ENCODE measurements around the gene FNIP1.

FNIP1 gene

DNA sequence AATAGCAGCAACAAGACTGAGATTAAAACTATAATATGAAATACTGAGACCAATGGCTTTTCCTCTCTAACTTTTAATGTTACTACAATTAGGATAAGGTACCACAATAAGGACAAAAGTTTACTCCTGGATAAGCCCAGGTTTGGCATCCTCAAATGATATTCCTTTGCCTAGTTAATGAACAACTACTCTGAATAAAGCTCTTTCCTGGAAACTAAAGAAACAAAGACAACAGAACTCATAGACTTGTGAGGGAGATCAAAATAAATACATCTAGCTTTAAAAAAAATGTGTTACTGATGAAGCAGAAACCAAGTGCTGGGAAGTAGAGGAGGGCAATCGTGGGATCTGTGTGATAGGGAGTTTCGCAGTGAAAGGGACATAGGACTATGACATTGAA lies 142.5 kb downstream of the FNIP1 start:
- Histone ChIP-seq H3K79me2 (ENCODE audit: insufficient read depth, low read length) (no peaks in the 10 kb centered on the region), H2AFZ (ENCODE audit: low read length) (no peak overlapping the region), H3F3A (ENCODE audit: low read depth) (no peaks in the 10 kb centered on the region), H3K4me2 (ENCODE audit: low read depth, low read length, poor library complexity, severe bottlenecking) (no peak overlapping the region), H3K36me3 (ENCODE audit: insufficient read depth, low read length) (peaks cover 36% of the 10 kb centered on the region), H3K4me1 (ENCODE audit: insufficient read depth, low read length, poor library complexity, severe bottlenecking) (no peaks in the 10 kb centered on the region), H3K9ac (ENCODE audit: low read depth, low read length, poor library complexity, severe bottlenecking) (no peak overlapping the region), H4K20me1 (ENCODE audit: insufficient read depth, low read length, poor library complexity, severe bottlenecking) (no peaks in the 10 kb centered on the region), H3K9me2 (replicated peaks; ENCODE audit: low read depth, low read length) (no peaks in the 10 kb centered on the region), H3K9me3 (ENCODE audit: insufficient read depth, low read depth, low read length) (no peaks in the 10 kb centered on the region), H3K4me3 (ENCODE audit: low read length, poor library complexity, severe bottlenecking) (no peak overlapping the region), H3K27me3 (ENCODE audit: insufficient read depth, low read length, poor library complexity, severe bottlenecking) (no peaks in the 10 kb centered on the region)
- TF ChIP-seq, protein P1, sequence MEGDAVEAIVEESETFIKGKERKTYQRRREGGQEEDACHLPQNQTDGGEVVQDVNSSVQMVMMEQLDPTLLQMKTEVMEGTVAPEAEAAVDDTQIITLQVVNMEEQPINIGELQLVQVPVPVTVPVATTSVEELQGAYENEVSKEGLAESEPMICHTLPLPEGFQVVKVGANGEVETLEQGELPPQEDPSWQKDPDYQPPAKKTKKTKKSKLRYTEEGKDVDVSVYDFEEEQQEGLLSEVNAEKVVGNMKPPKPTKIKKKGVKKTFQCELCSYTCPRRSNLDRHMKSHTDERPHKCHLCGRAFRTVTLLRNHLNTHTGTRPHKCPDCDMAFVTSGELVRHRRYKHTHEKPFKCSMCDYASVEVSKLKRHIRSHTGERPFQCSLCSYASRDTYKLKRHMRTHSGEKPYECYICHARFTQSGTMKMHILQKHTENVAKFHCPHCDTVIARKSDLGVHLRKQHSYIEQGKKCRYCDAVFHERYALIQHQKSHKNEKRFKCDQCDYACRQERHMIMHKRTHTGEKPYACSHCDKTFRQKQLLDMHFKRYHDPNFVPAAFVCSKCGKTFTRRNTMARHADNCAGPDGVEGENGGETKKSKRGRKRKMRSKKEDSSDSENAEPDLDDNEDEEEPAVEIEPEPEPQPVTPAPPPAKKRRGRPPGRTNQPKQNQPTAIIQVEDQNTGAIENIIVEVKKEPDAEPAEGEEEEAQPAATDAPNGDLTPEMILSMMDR (conservative IDR thresholded peaks at IDR 0.05; ENCODE audit: low read length): no peak
- no peak for TF ChIP-seq EZH2phosphoT487 (IDR thresholded peaks at IDR 0.05; ENCODE audit: borderline replicate concordance)

- H3K4me3 ChIP-seq (ENCODE audit: low read length, poor library complexity, severe bottlenecking): no peak overlapping the region
- H4K20me1 ChIP-seq (ENCODE audit: insufficient read depth, low read length, poor library complexity, severe bottlenecking): no peaks in the 10 kb centered on the region
- H3K4me1 ChIP-seq (ENCODE audit: insufficient read depth, low read length, poor library complexity, severe bottlenecking): no peaks in the 10 kb centered on the region
- no peaks in the 10 kb centered on the region for H3F3A ChIP-seq (ENCODE audit: low read depth)
- TF ChIP-seq EZH2phosphoT487 (IDR thresholded peaks at IDR 0.05; ENCODE audit: borderline replicate concordance): no peak
- TF ChIP-seq, protein P1 (conservative IDR thresholded peaks at IDR 0.05; ENCODE audit: low read length): no peak
- no peak overlapping the region for H2AFZ ChIP-seq (ENCODE audit: low read length)
- no peaks in the 10 kb centered on the region for H3K27me3 ChIP-seq (ENCODE audit: insufficient read depth, low read length, poor library complexity, severe bottlenecking)
- peaks cover 56% of the 10 kb centered on the region for H3K36me3 ChIP-seq (ENCODE audit: insufficient read depth, low read length)
- no peaks in the 10 kb centered on the region for H3K79me2 ChIP-seq (ENCODE audit: insufficient read depth, low read length)
- no peak overlapping the region for H3K9ac ChIP-seq (ENCODE audit: low read depth, low read length, poor library complexity, severe bottlenecking)
- no peaks in the 10 kb centered on the region for H3K9me3 ChIP-seq (ENCODE audit: insufficient read depth, low read depth, low read length)
- no peak overlapping the region for H3K4me2 ChIP-seq (ENCODE audit: low read depth, low read length, poor library complexity, severe bottlenecking)
- H3K9me2 ChIP-seq (replicated peaks; ENCODE audit: low read depth, low read length): no peaks in the 10 kb centered on the region
Observed at GRCh38 chr5:131649161-131649560, 147.7 kb downstream of the FNIP1 start.

- Histone ChIP-seq H3F3A (ENCODE audit: low read depth) (no peaks in the 10 kb centered on the region), H3K36me3 (ENCODE audit: insufficient read depth, low read length) (peaks cover 50% of the 10 kb centered on the region), H3K4me3 (ENCODE audit: low read length, poor library complexity, severe bottlenecking) (no peak overlapping the region), H4K20me1 (ENCODE audit: insufficient read depth, low read length, poor library complexity, severe bottlenecking) (no peaks in the 10 kb centered on the region), H3K27me3 (ENCODE audit: insufficient read depth, low read length, poor library complexity, severe bottlenecking) (no peaks in the 10 kb centered on the region), H3K9me3 (ENCODE audit: insufficient read depth, low read depth, low read length) (no peaks in the 10 kb centered on the region), H3K79me2 (ENCODE audit: insufficient read depth, low read length) (no peaks in the 10 kb centered on the region), H3K4me2 (ENCODE audit: low read depth, low read length, poor library complexity, severe bottlenecking) (no peak overlapping the region), H3K9ac (ENCODE audit: low read depth, low read length, poor library complexity, severe bottlenecking) (no peak overlapping the region), H2AFZ (ENCODE audit: low read length) (no peak overlapping the region), H3K9me2 (replicated peaks; ENCODE audit: low read depth, low read length) (no peaks in the 10 kb centered on the region), H3K4me1 (ENCODE audit: insufficient read depth, low read length, poor library complexity, severe bottlenecking) (no peaks in the 10 kb centered on the region)
- TF ChIP-seq EZH2phosphoT487 (IDR thresholded peaks at IDR 0.05; ENCODE audit: borderline replicate concordance): no peak
- TF ChIP-seq, protein P1 (conservative IDR thresholded peaks at IDR 0.05; ENCODE audit: low read length): no peak
Observed at GRCh38 chr5:131647048-131647769, 149.6 kb downstream of the FNIP1 start.

Data from Loucy (cell line).